Astrocyte (in vitro differentiated cells and primary cell): ENCODE data around the gene ARMC9.

ENCODE experiments used
- EZH2 ChIP-seq: IDR thresholded peaks from 2 replicates; pipeline ENCODE4 v1.6.1; 2012; ENCODE audit warnings: mild to moderate bottlenecking, low read length, inconsistent platforms; ENCODE audit not compliant: insufficient read depth
- TF ChIP-seq, protein P1 (sequence below): IDR thresholded peaks from 2 replicates; pipeline ENCODE4 v1.5.1; 2011; ENCODE audit warnings: low read depth, mild to moderate bottlenecking, inconsistent platforms, low read length, moderate library complexity; ENCODE audit not compliant: insufficient read depth

DNA sequence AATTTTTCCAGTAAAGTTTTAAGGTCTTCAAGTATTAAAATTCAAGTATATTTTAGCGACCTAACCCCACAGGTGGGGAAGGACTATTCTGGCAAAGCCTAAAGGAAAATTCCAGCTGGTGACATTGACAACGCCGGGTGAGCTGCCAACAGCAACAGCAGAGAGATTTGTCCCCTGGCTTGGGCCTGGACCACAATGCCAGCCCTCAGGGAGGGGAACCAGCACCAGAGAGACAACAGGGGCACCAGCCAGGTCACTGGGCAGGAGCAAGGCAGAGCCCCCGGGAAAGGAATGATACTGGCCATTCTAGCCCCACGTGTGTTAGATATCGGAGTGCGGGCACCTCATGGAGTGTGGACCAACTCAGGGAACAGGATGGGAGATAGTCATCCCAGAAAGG is 95.7 kb downstream of the ARMC9 start:
- TF ChIP-seq, protein P1, sequence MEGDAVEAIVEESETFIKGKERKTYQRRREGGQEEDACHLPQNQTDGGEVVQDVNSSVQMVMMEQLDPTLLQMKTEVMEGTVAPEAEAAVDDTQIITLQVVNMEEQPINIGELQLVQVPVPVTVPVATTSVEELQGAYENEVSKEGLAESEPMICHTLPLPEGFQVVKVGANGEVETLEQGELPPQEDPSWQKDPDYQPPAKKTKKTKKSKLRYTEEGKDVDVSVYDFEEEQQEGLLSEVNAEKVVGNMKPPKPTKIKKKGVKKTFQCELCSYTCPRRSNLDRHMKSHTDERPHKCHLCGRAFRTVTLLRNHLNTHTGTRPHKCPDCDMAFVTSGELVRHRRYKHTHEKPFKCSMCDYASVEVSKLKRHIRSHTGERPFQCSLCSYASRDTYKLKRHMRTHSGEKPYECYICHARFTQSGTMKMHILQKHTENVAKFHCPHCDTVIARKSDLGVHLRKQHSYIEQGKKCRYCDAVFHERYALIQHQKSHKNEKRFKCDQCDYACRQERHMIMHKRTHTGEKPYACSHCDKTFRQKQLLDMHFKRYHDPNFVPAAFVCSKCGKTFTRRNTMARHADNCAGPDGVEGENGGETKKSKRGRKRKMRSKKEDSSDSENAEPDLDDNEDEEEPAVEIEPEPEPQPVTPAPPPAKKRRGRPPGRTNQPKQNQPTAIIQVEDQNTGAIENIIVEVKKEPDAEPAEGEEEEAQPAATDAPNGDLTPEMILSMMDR, result no peak
- no peak for TF ChIP-seq EZH2
